Loucy (cell line): ENCODE data around the gene FAF2.

Source experiments
- H2AFZ ChIP-seq: fragments of 200-600 bp; sonication (generic); 2 replicates; pipeline ENCODE4 v1.6.0; 2016; ENCODE audit warnings: antibody characterized with exemption, mild to moderate bottlenecking, low read length, moderate library complexity
- H3F3A ChIP-seq: fragments of 200-600 bp; 2 replicates; pipeline ENCODE4 v1.6.0; 2016; ENCODE audit warnings: antibody characterized with exemption, low read depth, mild to moderate bottlenecking
- H3K27me3 ChIP-seq: fragments of 200-600 bp; sonication (generic); 2 replicates; pipeline ENCODE4 v1.6.1; 2014; ENCODE audit warnings: low read length, mild to moderate bottlenecking; ENCODE audit not compliant: insufficient read depth, poor library complexity, severe bottlenecking
- H3K36me3 ChIP-seq: fragments of 200-600 bp; sonication (generic); 2 replicates; pipeline ENCODE4 v1.6.1; 2016; ENCODE audit warnings: low read length; ENCODE audit not compliant: insufficient read depth
- H3K4me1 ChIP-seq: fragments of 200-600 bp; sonication (generic); 2 replicates; pipeline ENCODE4 v1.5.1; 2014; ENCODE audit warnings: low read length, mild to moderate bottlenecking; ENCODE audit not compliant: insufficient read depth, poor library complexity, severe bottlenecking
- H3K4me2 ChIP-seq: fragments of 200-600 bp; sonication (generic); 2 replicates; pipeline ENCODE4 v1.6.0; 2014; ENCODE audit warnings: antibody characterized with exemption, low read length, low read depth, mild to moderate bottlenecking; ENCODE audit not compliant: poor library complexity, severe bottlenecking
- H3K4me3 ChIP-seq: fragments of 200-600 bp; sonication (generic); 2 replicates; pipeline ENCODE4 v1.5.1; 2014; ENCODE audit warnings: low read length, mild to moderate bottlenecking, mixed read lengths; ENCODE audit not compliant: poor library complexity, severe bottlenecking
- H3K79me2 ChIP-seq: fragments of 200-600 bp; sonication (generic); 2 replicates; pipeline ENCODE4 v1.6.1; 2014; ENCODE audit warnings: low read length; ENCODE audit not compliant: insufficient read depth
- H3K9ac ChIP-seq: fragments of 200-600 bp; sonication (generic); 2 replicates; pipeline ENCODE4 v1.6.0; 2014; ENCODE audit warnings: mild to moderate bottlenecking, low read depth, low read length, moderate library complexity; ENCODE audit not compliant: poor library complexity, severe bottlenecking
- H3K9me2 ChIP-seq: fragments of 200-600 bp; sonication (generic); replicated peaks from 2 replicates; pipeline ENCODE4 v1.6.1; 2016; ENCODE audit warnings: low read depth, low read length, mixed read lengths
- H3K9me3 ChIP-seq: fragments of 200-600 bp; sonication (generic); 2 replicates; pipeline ENCODE4 v1.6.1; 2014; ENCODE audit warnings: mild to moderate bottlenecking, antibody characterized with exemption, low read length, low read depth; ENCODE audit not compliant: insufficient read depth
- H4K20me1 ChIP-seq: fragments of 200-600 bp; sonication (generic); 2 replicates; pipeline ENCODE4 v1.6.0; 2014; ENCODE audit warnings: antibody characterized with exemption, low read length, mild to moderate bottlenecking; ENCODE audit not compliant: insufficient read depth, poor library complexity, severe bottlenecking
- CTCF ChIP-seq: fragments of 200-600 bp; sonication (generic); conservative IDR thresholded peaks from 2 replicates; pipeline ENCODE4 v1.5.1; 2014; ENCODE audit warnings: mild to moderate bottlenecking, antibody characterized with exemption, low read length
- EZH2phosphoT487 ChIP-seq: fragments of 200-600 bp; IDR thresholded peaks from 2 replicates; pipeline ENCODE4 v1.6.1; 2018; ENCODE audit warnings: antibody characterized with exemption, mild to moderate bottlenecking, moderate library complexity, borderline replicate concordance

Gene FAF2

GRCh38 chr5:176542596-176543427, 94.6 kb downstream of the FAF2 start:
- H3K4me1 ChIP-seq = peaks cover 12% of the 10 kb centered on the region
- H3K4me3 ChIP-seq = peak overlapping the region; percentile 84
- peak overlapping the region; percentile 88 for H3K9ac ChIP-seq
- peaks cover 20% of the 10 kb centered on the region; the same call in 1 of the 2 replicates for H3K79me2 ChIP-seq
- no peaks in the 10 kb centered on the region for H3K36me3 ChIP-seq
- H3F3A ChIP-seq = no peaks in the 10 kb centered on the region
- no peak overlapping the region; the same call in 1 of the 2 replicates for H2AFZ ChIP-seq
- H3K27me3 ChIP-seq = no peaks in the 10 kb centered on the region
- H3K4me2 ChIP-seq = peak overlapping the region; percentile 83
- no peaks in the 10 kb centered on the region for H4K20me1 ChIP-seq
- H3K9me3 ChIP-seq = no peaks in the 10 kb centered on the region
- TF ChIP-seq EZH2phosphoT487 = no peak
- no peak; the same call in 1 of the 2 replicates for TF ChIP-seq CTCF
- H3K9me2 ChIP-seq = no peaks in the 10 kb centered on the region

GRCh38 chr5:176543428-176544182, 95.4 kb downstream of the FAF2 start:
- Histone ChIP-seq H3K4me1 (peaks cover 12% of the 10 kb centered on the region), H3K79me2 (peaks cover 20% of the 10 kb centered on the region; the same call in 1 of the 2 replicates), H4K20me1 (no peaks in the 10 kb centered on the region), H3K36me3 (no peaks in the 10 kb centered on the region), H3K9me3 (no peaks in the 10 kb centered on the region), H3K4me3 (peak overlapping the region; percentile 84), H3K27me3 (no peaks in the 10 kb centered on the region), H2AFZ (peak overlapping the region; percentile 93), H3F3A (no peaks in the 10 kb centered on the region), H3K9me2 (no peaks in the 10 kb centered on the region), H3K9ac (peak overlapping the region; percentile 80), H3K4me2 (peak overlapping the region; percentile 83)
- TF ChIP-seq EZH2phosphoT487 (no peak), CTCF (no peak)

DNA sequence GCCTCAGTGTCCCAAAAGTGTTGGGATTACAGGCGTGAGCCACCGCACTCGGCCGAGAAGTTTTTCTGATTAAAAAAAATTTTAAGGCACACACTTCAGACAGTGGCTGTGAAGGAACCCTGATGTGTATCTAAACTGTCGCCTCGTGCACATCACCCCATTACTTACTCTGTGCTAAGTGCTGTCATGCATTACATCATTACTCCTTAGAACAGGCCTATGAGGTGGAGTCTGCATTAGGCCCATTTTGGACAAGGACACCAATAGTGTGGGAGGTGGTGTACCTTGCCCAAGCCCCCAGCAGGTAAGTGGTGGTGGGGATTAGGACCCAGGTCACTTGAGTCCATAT, 97.2 kb downstream of the FAF2 start:
- Histone ChIP-seq H3K4me2 (no peak overlapping the region), H3K9me2 (no peaks in the 10 kb centered on the region), H3K9me3 (no peaks in the 10 kb centered on the region), H4K20me1 (no peaks in the 10 kb centered on the region), H3K9ac (no peak overlapping the region), H3K4me1 (peaks cover 12% of the 10 kb centered on the region), H3K79me2 (peaks cover 20% of the 10 kb centered on the region; the same call in 1 of the 2 replicates), H2AFZ (no peak overlapping the region), H3F3A (no peaks in the 10 kb centered on the region), H3K4me3 (no peak overlapping the region), H3K27me3 (no peaks in the 10 kb centered on the region), H3K36me3 (no peaks in the 10 kb centered on the region)
- TF ChIP-seq CTCF = no peak
- TF ChIP-seq EZH2phosphoT487 = no peak
